LNCAP (cell line): Measurements from ENCODE around the gene ARHGEF10L.

Experiments
- TF ChIP-seq, protein P1 (sequence below): fragments of 450-650 bp; IDR thresholded peaks from 2 replicates; pipeline ENCODE4 v1.5.1; 2017; ENCODE audit warnings: mild to moderate bottlenecking

The ARHGEF10L gene

DNA sequence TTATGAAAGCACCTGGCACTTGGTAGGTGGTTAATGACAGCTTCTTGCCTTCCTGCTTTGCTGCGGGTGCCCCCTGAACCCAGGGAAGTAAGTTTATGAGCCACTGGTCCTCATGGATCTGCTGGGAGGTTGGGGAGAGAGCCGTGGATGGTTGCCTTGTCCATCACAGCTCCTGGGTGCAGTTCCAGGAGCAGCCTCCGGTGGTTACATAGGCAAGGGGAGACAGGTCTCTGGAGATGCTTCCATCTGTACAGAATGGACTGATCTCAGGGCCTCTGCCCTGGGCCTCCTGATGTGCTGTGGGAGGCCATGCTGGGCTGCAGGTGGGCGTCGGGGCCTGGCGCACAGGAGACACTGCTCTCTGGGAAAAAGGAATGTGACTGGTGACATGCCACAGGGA is 31.6 kb upstream of the ARHGEF10L start:
- TF ChIP-seq, protein P1, sequence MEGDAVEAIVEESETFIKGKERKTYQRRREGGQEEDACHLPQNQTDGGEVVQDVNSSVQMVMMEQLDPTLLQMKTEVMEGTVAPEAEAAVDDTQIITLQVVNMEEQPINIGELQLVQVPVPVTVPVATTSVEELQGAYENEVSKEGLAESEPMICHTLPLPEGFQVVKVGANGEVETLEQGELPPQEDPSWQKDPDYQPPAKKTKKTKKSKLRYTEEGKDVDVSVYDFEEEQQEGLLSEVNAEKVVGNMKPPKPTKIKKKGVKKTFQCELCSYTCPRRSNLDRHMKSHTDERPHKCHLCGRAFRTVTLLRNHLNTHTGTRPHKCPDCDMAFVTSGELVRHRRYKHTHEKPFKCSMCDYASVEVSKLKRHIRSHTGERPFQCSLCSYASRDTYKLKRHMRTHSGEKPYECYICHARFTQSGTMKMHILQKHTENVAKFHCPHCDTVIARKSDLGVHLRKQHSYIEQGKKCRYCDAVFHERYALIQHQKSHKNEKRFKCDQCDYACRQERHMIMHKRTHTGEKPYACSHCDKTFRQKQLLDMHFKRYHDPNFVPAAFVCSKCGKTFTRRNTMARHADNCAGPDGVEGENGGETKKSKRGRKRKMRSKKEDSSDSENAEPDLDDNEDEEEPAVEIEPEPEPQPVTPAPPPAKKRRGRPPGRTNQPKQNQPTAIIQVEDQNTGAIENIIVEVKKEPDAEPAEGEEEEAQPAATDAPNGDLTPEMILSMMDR = no peak

DNA sequence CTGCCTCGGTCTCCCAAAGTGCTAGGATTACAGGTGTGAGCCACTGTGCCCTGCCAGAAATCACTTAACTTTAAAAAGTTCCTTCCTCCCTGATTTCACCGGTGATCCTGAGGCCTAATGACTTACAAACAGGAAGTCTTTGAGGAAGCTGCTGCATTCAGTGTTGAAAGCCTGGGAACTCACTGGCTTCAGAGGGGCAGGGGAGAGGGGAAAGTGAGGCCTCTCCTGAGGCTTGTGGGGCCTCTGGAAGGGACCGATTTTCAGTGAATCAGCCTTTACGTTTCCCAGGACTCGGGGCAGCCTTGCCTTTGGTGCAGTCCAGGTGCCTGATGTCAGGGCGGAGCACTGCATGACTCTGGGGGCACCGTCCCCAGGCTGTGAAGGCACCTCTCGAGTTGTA is 30.1 kb upstream of the ARHGEF10L start:
- TF ChIP-seq, protein P1 = no peak

DNA sequence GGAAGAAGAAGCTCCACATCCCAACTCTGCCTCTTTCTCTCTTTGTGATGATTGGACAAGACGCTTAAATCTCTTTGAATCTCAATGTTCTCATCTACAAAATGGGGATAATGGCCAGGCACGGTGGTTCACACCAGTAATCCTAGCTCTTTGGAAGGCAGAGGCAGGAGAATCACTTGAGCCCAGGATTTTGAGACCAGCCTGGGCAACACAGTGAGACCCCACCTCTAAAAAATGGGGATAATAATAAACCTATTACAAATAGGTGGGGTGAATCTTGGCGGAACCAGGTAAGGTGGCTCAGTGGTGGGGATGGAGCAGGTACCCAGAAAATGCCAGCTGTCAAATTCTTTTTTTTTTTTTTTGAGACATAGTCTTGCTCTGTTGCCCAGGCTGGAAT is 29.4 kb upstream of the ARHGEF10L start:
- TF ChIP-seq, protein P1 = no peak

DNA sequence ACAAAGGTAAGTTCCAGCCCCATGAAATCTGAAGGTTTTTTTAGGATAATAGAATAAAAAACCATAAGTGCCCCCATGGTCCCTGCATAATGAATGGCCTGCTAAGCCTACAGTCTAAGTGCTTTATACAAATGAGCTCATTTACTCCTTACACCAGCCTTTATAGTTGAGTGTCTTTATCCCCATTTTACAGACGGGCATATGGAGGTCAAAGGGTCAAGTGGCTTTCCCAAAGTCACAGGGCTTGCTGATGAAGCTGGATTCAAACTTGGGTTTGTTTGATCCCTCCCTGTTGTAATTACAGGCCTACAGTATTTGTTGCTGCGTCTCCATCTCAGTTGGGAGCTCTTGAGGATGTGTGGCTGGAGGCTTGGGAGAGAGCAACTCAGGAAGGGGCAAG is 28.3 kb upstream of the ARHGEF10L start:
- TF ChIP-seq, protein P1 = no peak

DNA sequence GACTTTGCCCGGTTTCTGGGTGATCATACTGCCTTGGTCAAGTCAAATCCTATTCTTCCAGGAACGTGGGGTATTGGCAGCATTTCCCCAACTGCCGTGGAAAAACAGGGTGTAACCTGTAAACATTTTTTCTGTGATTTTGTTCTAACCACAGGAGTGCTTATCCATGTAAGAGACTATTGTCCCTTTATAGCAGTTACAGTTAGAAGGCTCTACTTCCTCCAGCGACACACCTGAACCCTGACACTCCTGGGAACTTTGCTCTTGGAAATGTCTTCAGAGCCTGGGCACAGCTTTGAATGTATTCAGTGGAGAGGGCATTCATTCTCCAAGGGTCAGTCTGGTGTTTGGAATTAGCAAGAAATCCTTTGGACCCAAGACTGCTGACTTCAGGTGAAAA is 26.4 kb upstream of the ARHGEF10L start:
- TF ChIP-seq, protein P1 = no peak

DNA sequence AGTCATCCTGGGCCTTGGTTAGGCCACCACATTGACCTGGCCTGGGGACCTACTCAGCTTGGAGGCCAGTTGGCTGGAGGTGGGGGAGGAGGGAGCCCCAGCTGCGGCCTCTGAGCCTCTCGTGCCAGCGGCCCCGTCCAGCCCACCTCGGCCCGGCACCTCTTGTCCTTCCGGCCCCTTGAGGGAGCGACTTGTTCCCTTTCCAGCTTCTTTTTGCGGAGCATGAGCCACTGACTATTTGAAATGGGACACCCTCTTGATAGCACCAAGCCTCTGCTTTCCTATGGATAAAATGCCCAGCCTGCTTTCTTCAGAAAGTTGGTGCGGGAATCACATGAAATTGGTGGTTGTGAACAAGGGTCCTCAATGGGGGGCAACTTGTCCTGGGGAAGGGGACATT is 24.7 kb upstream of the ARHGEF10L start:
- TF ChIP-seq, protein P1 = no peak

DNA sequence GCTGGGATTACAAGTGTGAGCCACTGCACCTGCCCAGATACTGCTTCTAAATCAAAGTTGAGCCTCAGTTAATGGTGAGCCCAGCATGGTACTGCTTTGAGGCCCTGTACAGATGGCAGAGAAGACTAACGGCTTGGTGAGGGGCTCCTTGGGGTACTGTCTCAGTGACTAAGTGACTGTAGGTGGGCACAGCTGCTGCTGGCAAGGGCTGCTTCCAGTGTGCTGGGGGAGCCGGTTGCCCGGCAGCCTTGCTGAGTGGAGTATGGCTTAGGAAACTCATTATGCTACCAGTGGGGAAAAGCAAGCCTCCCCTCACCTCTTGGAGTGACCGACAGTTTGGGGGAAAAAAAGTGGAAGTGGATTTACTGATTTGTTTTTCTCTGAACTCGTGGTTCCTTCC is 23.6 kb upstream of the ARHGEF10L start:
- TF ChIP-seq, protein P1 = no peak
